AG04449 (cell line): ENCODE data around the gene ATN1.

ENCODE experiments used
- CTCF ChIA-PET: fragments of 350-600 bp; formaldehyde crosslinking; extraction: SDS; loops from one replicate; lab custom pipeline; 2021; ENCODE audit warnings: antibody characterized with exemption; lab: Yijun Ruan, JAX
- POLR2A ChIA-PET: fragments of 400-600, 350-600 bp; formaldehyde crosslinking; extraction: SDS; loops from one replicate; lab custom pipeline; 2020; ENCODE audit warnings: antibody characterized with exemption, inconsistent platforms; lab: Yijun Ruan, JAX
- DNase-seq: peaks from one replicate; pipeline ENCODE4 v3.0.0-alpha.2; 2010; ENCODE audit warnings: low read depth, low spot score
- H3K4me3 ChIP-seq: 2 replicates; pipeline ENCODE4 v1.5.1; 2011; ENCODE audit warnings: low read depth, mild to moderate bottlenecking, control low read depth, low read length
- CTCF ChIP-seq: IDR thresholded peaks from one replicate; pipeline ENCODE4 v1.5.1; 2011; ENCODE audit warnings: mild to moderate bottlenecking, moderate library complexity, low read length, control low read depth, inconsistent platforms; ENCODE audit not compliant: insufficient read depth; ENCODE audit errors: missing control alignments

ATN1 gene

GRCh38 chr12:6950811-6951540 is 23.2 kb downstream of the ATN1 start, which contains the start of gene PTPN6:
Gene PTPN6 (plus strand): TSS chr12:6951356. CDS start chr12:6951513, 157 bp downstream.
- DNase-seq, result no peak
- CTCF ChIA-PET, result interaction anchor here (11.4 kb wide), 1 partner anchor 9 kb away, joined by 226 read pairs; no protein-coding TSS in a partner anchor
- H3K4me3 ChIP-seq, result no peak within 1 kb of the TSS
- POLR2A ChIA-PET, result no interaction called here
- no peak for TF ChIP-seq CTCF

- CTCF ChIA-PET, result interaction anchor here (0.5 to 11.4 kb wide), 6 partner anchors 9 to 278 kb away, joined by 3 to 226 read pairs (median 4); partner anchors contain the start of gene C1R
- POLR2A ChIA-PET, result no interaction called here
- H3K4me3 ChIP-seq, result no peak overlapping the region
Observed at GRCh38 chr12:6951551-6952120, 23.9 kb downstream of the ATN1 start.

GRCh38 chr12:6952121-6952862 is 24.5 kb downstream of the ATN1 start:
- no peak for DNase-seq
- TF ChIP-seq CTCF, result no peak
- H3K4me3 ChIP-seq, result no peak overlapping the region
- ChIA-PET CTCF (interaction anchor here (0.5 to 11.4 kb wide), 9 partner anchors 8 to 279 kb away, joined by 3 to 226 read pairs (median 4); partner anchors contain the start of genes C12orf57, C1R and RNU7-1), POLR2A (no interaction called here)

More at GRCh38 chr12:6951551-6952120, 23.9 kb downstream of the ATN1 start:
- DNase-seq, result no peak
- no peak for TF ChIP-seq CTCF

- ChIA-PET POLR2A (no interaction called here), CTCF (interaction anchor here (0.6 to 11.4 kb wide), 6 partner anchors 7 to 160 kb away, joined by 3 to 226 read pairs (median 4); partner anchors contain the start of genes C12orf57, C1R and RNU7-1)
- no peak overlapping the region for H3K4me3 ChIP-seq
- no peak for TF ChIP-seq CTCF
- DNase-seq, result no peak
Observed at GRCh38 chr12:6952863-6953441, 25.2 kb downstream of the ATN1 start.

GRCh38 chr12:6953442-6954315 is 25.9 kb downstream of the ATN1 start:
- ChIA-PET POLR2A (no interaction called here), CTCF (interaction anchor here (0.8 to 13.5 kb wide), 7 partner anchors 6 to 155 kb away, joined by 3 to 226 read pairs (median 6); partner anchors contain the start of genes C12orf57, C1R, C1RL and PTPN6)
- H3K4me3 ChIP-seq, result no peak overlapping the region
- no peak for TF ChIP-seq CTCF
- DNase-seq, result no peak
